AG10803 (cell line): ENCODE data around the gene DTD1.

Source experiments
- DNase-seq: peaks from one replicate; pipeline ENCODE4 v3.0.0; 2010; ENCODE audit warnings: low read depth
- H3K4me3 ChIP-seq: 2 replicates; pipeline ENCODE4 v1.5.1; 2011; ENCODE audit warnings: mild to moderate bottlenecking, low read length, control low read depth
- CTCF ChIP-seq: conservative IDR thresholded peaks from 2 replicates; pipeline ENCODE4 v1.5.1; 2011; ENCODE audit warnings: mild to moderate bottlenecking, low read length, control low read depth, inconsistent platforms

The DTD1 gene

DNA sequence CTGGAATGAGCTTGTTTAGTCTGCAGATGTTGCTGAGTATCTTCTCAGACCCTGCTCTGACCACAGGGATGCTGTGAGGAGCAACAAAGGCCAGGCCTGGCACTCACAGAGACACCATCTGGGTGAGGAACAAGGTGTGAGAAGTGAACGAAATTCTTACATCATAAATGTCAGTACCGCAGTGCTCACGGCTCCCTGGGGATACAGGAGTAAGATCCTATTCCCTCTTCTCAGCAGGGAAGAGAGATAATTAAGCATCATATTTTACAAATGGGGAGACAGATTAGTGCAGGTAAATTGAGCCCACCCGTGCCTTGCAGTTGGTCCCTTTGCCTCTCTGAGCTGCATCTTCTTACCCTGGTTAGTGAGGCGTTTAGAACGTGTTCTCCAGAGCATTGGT, 106.2 kb downstream of the DTD1 start:
- TF ChIP-seq CTCF: no peak
- no peak overlapping the region for H3K4me3 ChIP-seq
- no peak for DNase-seq

DNA sequence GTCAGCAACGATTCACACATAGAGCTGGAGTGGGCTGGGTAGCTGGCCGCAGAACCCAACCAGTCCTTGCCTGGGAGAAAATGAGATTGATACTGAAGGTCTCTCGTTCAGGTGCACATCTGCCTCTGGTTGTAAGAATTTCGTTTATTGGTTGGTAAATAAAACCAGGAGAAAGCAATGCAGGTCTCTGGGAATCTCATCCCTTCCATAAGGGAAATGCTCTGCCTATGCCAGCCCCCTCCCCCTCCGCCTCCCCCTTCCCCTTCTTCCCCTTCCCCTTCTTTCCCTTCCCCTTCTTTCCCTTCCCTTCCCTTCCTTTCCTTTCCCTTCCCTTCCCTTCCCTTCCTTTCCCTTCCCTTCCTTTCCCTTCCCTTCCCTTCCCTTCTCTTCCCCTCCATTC, 107.3 kb downstream of the DTD1 start:
- TF ChIP-seq CTCF: no peak
- no peak for DNase-seq
- H3K4me3 ChIP-seq: no peak overlapping the region

- DNase-seq: no peak
- no peak for TF ChIP-seq CTCF
- no peak overlapping the region for H3K4me3 ChIP-seq
These were observed 111.0 kb downstream of the DTD1 start for GRCh38 chr20:18698735-18699380.

DNA sequence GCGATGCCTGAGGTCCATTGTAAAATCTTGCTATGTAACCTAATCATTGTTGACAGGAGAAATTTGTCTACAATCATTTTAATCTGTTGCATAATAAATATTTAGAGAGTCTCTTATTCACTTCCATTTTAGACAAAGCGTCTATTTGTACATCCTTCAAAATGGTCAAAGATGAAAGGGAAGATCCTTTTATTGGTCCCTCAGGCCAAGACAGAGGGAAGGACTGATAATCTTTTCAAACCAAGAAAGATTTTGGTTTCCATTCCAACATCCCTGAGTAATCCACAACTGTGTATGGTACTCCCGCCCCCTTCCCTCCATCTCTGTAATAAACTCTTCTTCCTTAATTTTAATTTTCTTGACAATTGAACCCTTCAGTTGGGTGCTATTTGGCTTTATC, 114.1 kb downstream of the DTD1 start:
- DNase-seq: no peak
- TF ChIP-seq CTCF: no peak
- no peak overlapping the region for H3K4me3 ChIP-seq

DNA sequence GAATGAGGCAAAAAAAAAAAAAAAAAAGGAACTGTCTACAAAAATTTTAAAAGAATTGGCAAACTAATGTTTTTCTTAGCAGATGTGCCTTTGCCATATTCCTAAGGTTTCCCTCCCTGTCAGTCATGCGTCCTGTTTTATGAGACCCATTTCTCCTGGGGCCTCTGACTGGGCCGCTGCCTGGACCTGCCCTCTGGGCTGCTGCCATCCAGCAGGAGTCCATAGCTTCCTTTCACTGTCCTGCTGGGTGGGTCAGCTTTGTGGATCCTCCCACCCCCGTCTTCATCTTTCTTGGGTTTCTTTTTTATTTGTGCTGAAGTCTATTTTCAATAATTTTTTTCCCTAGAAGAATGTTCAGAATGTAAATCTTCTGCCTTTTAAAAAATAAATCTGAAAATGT, 114.9 kb downstream of the DTD1 start:
- H3K4me3 ChIP-seq: no peak overlapping the region
- peak; percentile 56 for DNase-seq
- no peak for TF ChIP-seq CTCF

DNA sequence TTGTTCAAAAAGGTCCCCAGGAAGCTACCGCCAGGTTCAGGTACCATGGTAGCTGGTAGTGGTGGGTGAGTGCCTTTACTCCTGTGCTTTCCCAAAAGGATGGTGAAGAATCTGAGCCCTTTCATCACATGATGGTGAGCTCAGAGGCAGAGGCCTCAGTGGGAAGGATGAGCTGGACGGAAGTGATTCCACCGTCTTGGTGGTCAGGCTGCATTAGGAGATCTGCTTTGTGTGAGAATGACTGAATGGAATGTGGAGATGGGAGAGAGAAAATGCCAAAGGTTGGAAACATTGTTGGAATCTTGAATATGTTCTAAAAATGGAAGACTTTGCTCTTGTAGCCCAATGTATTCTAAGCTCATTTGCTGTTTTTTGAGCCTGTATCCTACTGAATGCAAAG, 117.6 kb downstream of the DTD1 start:
- no peak overlapping the region for H3K4me3 ChIP-seq
- DNase-seq: peak; percentile 96
- TF ChIP-seq CTCF: no peak

DNA sequence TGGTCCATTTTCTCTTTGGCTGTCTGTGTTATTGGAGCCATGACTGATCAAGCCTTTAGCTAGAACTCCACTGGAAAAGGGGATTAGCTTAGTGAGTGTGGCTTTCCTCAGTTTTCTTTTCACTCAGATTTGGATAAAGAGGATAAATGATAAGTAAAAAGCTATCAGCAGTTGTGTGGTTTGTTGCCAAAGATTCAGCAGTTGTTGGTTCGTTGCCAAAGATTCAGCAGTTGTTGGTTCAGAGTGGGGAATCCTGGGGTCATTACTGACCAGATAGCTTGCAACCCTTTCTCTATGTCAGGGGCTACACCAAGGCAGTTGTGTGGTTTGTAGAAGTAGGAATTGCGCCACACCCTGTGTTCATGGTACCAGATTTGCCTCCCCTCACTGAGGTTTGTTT, 118.1 kb downstream of the DTD1 start:
- peak; percentile 17 for DNase-seq
- no peak for TF ChIP-seq CTCF
- no peak overlapping the region for H3K4me3 ChIP-seq
